ENCODE data around the gene NPIPB4.
"Not testable (repeated sequence)": the region's sequence is repeated elsewhere in the genome, so short reads cannot be mapped to it uniquely, and the experiment has no call there.

The NPIPB4 gene

GRCh38 chr16:21857656-21858055 lies at the start of gene NPIPB4:
TSS of gene NPIPB4 (minus strand) at chr16:21857756. CDS start at chr16:21857378, 378 bp downstream.
- DNase-seq (ENCODE audit: low spot score): not testable (repeated sequence)

- not testable (repeated sequence) for DNase-seq (ENCODE audit: low spot score)
Measured at GRCh38 chr16:21898998-21899397, 41.4 kb upstream of the NPIPB4 start.

GRCh38 chr16:21881988-21882387 lies 24.4 kb upstream of the NPIPB4 start:
- not testable (repeated sequence) for DNase-seq (ENCODE audit: low spot score)

GRCh38 chr16:21837186-21837585 lies 20.4 kb downstream of the NPIPB4 start:
- DNase-seq (ENCODE audit: low spot score): not testable (repeated sequence)

GRCh38 chr16:21836334-21836733 lies 21.2 kb downstream of the NPIPB4 start:
- DNase-seq (ENCODE audit: low spot score): not testable (repeated sequence)

GRCh38 chr16:21835747-21836146 lies 21.8 kb downstream of the NPIPB4 start:
- not testable (repeated sequence) for DNase-seq (ENCODE audit: low spot score)

- not testable (repeated sequence) for DNase-seq (ENCODE audit: low spot score)
Measured at GRCh38 chr16:21834211-21834610, 23.3 kb downstream of the NPIPB4 start.

GRCh38 chr16:21829929-21830328 lies 27.6 kb downstream of the NPIPB4 start:
- DNase-seq (ENCODE audit: low spot score): not testable (repeated sequence)

- DNase-seq (ENCODE audit: low spot score): not testable (repeated sequence)
Measured at GRCh38 chr16:21826067-21826706, 31.4 kb downstream of the NPIPB4 start.

GRCh38 chr16:21825526-21825925 lies 32.0 kb downstream of the NPIPB4 start:
- not testable (repeated sequence) for DNase-seq (ENCODE audit: low spot score)

- DNase-seq (ENCODE audit: low spot score): not testable (repeated sequence)
Measured at GRCh38 chr16:21823258-21823657, 34.3 kb downstream of the NPIPB4 start.

GRCh38 chr16:21820908-21821465 lies 36.6 kb downstream of the NPIPB4 start:
- DNase-seq (ENCODE audit: low spot score): not testable (repeated sequence)

GRCh38 chr16:21820028-21820907 lies 37.3 kb downstream of the NPIPB4 start:
- DNase-seq (ENCODE audit: low spot score): peak; percentile 67

- DNase-seq (ENCODE audit: low spot score): not testable (repeated sequence)
Measured at GRCh38 chr16:21819617-21820016, 37.9 kb downstream of the NPIPB4 start.

- not testable (repeated sequence) for DNase-seq (ENCODE audit: low spot score)
Measured at GRCh38 chr16:21817012-21817411, 40.5 kb downstream of the NPIPB4 start.

GRCh38 chr16:21815694-21816093 lies 41.9 kb downstream of the NPIPB4 start:
- not testable (repeated sequence) for DNase-seq (ENCODE audit: low spot score)

- not testable (repeated sequence) for DNase-seq (ENCODE audit: low spot score)
Measured at GRCh38 chr16:21802375-21802663, 55.2 kb downstream of the NPIPB4 start.

GRCh38 chr16:21801538-21802374 lies 55.8 kb downstream of the NPIPB4 start:
- not testable (repeated sequence) for DNase-seq (ENCODE audit: low spot score)

GRCh38 chr16:21798601-21799000 lies 59.0 kb downstream of the NPIPB4 start:
- not testable (repeated sequence) for DNase-seq (ENCODE audit: low spot score)

GRCh38 chr16:21793310-21793709 lies 64.2 kb downstream of the NPIPB4 start:
- DNase-seq (ENCODE audit: low spot score): not testable (repeated sequence)

- DNase-seq (ENCODE audit: low spot score): not testable (repeated sequence)
Measured at GRCh38 chr16:21790506-21790905, 67.0 kb downstream of the NPIPB4 start.

All from GM03348 (cell line).